ENCODE results near the gene AFF3. TPM values are rescaled to one million over a fixed set of nuclear protein-coding genes. Genes with fewer than 3 reads are reported as not detected.
"Not testable (repeated sequence)": the region's sequence is repeated elsewhere in the genome, so short reads cannot be mapped to it uniquely, and the experiment has no call there.

AFF3 gene
- total RNA-seq, 6 experiments from 2014 or later: 1.3 to 7.3 (median 6.4) TPM

DNA sequence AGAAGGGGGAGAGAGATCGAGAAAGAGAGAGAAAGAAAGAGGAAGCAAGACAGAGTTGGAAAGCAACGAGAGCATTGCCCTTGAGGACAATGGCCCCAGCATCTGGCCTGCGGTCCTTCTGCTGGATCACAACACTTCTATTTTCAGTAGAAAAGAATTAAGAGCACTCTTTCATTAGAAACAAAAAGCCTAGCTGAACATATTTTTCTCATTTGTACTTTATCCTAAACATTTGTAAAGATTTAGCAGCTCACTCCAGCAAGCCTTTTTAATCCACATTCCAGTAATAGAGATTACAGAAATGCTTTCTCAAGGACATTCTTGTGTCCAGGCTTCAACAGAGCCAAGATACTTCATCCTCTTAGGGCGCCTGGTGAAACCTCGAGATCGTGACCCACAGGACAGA lies 31.6 kb upstream of the AFF3 start:
- intact Hi-C loops (cut with DNase I): no loop called here
- no peaks in the 10 kb centered on the region for H3K27me3 ChIP-seq
- H3K36me3 ChIP-seq: no peaks in the 10 kb centered on the region
- DNase-seq (peak in 1 of 3 donors; percentile 42), ATAC-seq (peak in 2 of 4 donors; percentile 55 to 81)
- no peak overlapping the region for H3K27ac ChIP-seq
- H3K4me1 ChIP-seq: no peaks in the 10 kb centered on the region
- no peak overlapping the region for H3K4me3 ChIP-seq
- TF ChIP-seq, protein P1, sequence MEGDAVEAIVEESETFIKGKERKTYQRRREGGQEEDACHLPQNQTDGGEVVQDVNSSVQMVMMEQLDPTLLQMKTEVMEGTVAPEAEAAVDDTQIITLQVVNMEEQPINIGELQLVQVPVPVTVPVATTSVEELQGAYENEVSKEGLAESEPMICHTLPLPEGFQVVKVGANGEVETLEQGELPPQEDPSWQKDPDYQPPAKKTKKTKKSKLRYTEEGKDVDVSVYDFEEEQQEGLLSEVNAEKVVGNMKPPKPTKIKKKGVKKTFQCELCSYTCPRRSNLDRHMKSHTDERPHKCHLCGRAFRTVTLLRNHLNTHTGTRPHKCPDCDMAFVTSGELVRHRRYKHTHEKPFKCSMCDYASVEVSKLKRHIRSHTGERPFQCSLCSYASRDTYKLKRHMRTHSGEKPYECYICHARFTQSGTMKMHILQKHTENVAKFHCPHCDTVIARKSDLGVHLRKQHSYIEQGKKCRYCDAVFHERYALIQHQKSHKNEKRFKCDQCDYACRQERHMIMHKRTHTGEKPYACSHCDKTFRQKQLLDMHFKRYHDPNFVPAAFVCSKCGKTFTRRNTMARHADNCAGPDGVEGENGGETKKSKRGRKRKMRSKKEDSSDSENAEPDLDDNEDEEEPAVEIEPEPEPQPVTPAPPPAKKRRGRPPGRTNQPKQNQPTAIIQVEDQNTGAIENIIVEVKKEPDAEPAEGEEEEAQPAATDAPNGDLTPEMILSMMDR (IDR thresholded peaks at IDR 0.05): no peak
- TF ChIP-seq POLR2A (IDR thresholded peaks at IDR 0.05): no peak
- no peaks in the 10 kb centered on the region for H3K9me3 ChIP-seq
- WGBS (ENCODE audit: insufficient coverage, low coverage, low lambda C conversion rate, missing lambda C conversion rate): 34% methylated on average over 4 of the region's 6 CpGs

DNA sequence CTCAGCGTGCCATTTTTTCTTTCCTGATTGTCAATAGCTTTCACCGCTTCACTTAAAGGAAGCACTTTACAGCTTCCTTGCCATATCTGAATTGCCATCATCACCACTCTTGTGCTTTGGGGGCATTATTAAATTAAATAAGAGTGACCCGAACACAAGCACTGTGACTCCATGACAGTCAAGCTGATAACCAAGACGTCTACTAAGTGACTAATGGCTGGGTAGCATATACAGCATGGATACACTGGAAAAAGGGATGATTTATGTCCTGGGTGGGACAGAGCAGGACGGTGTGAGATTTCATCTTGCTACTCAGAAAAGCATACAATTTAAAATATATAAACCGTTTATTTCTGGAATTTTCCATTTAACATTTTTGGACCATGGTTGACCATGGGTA lies 24.3 kb upstream of the AFF3 start:
- DNase-seq (no peak), ATAC-seq (no peak)
- TF ChIP-seq, protein P1 (IDR thresholded peaks at IDR 0.05): no peak
- TF ChIP-seq POLR2A (IDR thresholded peaks at IDR 0.05): no peak
- intact Hi-C loops (cut with DNase I): no loop called here
- H3K27me3 ChIP-seq: no peaks in the 10 kb centered on the region
- no peaks in the 10 kb centered on the region for H3K4me1 ChIP-seq
- no peaks in the 10 kb centered on the region for H3K36me3 ChIP-seq
- H3K4me3 ChIP-seq: no peak overlapping the region
- WGBS (ENCODE audit: insufficient coverage, low coverage, low lambda C conversion rate, missing lambda C conversion rate): 82% methylated on average over 6 of the region's 6 CpGs
- H3K9me3 ChIP-seq: no peaks in the 10 kb centered on the region
- H3K27ac ChIP-seq: no peak overlapping the region

- no peaks in the 10 kb centered on the region for H3K9me3 ChIP-seq
- no peak for TF ChIP-seq POLR2A (IDR thresholded peaks at IDR 0.05)
- TF ChIP-seq, protein P1 (IDR thresholded peaks at IDR 0.05): no peak
- H3K27ac ChIP-seq: no peak overlapping the region
- H3K4me1 ChIP-seq: no peaks in the 10 kb centered on the region
- no peak overlapping the region for H3K4me3 ChIP-seq
- DNase-seq: no peak
- no peak for ATAC-seq
- intact Hi-C loops (cut with DNase I): no loop called here
- no peaks in the 10 kb centered on the region for H3K27me3 ChIP-seq
- H3K36me3 ChIP-seq: no peaks in the 10 kb centered on the region
These were observed 21.2 kb upstream of the AFF3 start for GRCh38 chr2:100163605-100164004.

- Histone ChIP-seq H3K9me3 (no peaks in the 10 kb centered on the region), H3K36me3 (no peaks in the 10 kb centered on the region), H3K4me1 (no peaks in the 10 kb centered on the region), H3K4me3 (no peak overlapping the region), H3K27ac (no peak overlapping the region), H3K27me3 (no peaks in the 10 kb centered on the region)
- no peak for TF ChIP-seq POLR2A (IDR thresholded peaks at IDR 0.05)
- TF ChIP-seq, protein P1 (IDR thresholded peaks at IDR 0.05): no peak
- ATAC-seq (no peak), DNase-seq (no peak)
- intact Hi-C loops (cut with DNase I): no loop called here
These were observed 19.7 kb upstream of the AFF3 start for GRCh38 chr2:100161945-100162620.

GRCh38 chr2:100160396-100160795 lies 18.0 kb upstream of the AFF3 start:
- intact Hi-C loops (cut with DNase I): no loop called here
- WGBS (ENCODE audit: insufficient coverage, low coverage, low lambda C conversion rate, missing lambda C conversion rate): 100% methylated on average over 1 of the region's 1 CpG
- ATAC-seq: no peak
- H3K27me3 ChIP-seq: no peaks in the 10 kb centered on the region
- TF ChIP-seq, protein P1 (IDR thresholded peaks at IDR 0.05): no peak
- TF ChIP-seq POLR2A (IDR thresholded peaks at IDR 0.05): no peak
- H3K4me1 ChIP-seq: no peaks in the 10 kb centered on the region
- H3K4me3 ChIP-seq: no peak overlapping the region
- no peaks in the 10 kb centered on the region for H3K9me3 ChIP-seq
- no peaks in the 10 kb centered on the region for H3K36me3 ChIP-seq
- no peak overlapping the region for H3K27ac ChIP-seq
- no peak for DNase-seq

GRCh38 chr2:100151832-100152231 lies 9.4 kb upstream of the AFF3 start:
- H3K9me3 ChIP-seq; H3K27ac ChIP-seq; H3K4me3 ChIP-seq; DNase-seq; H3K27me3 ChIP-seq; ATAC-seq; intact Hi-C loops (cut with DNase I); H3K4me1 ChIP-seq; H3K36me3 ChIP-seq: not testable (repeated sequence)
- WGBS (ENCODE audit: insufficient coverage, low coverage, low lambda C conversion rate, missing lambda C conversion rate): 92% methylated on average over 3 of the region's 4 CpGs

Data from right lobe of liver (tissue), 6 donors.